Measurements from ENCODE around the gene PMFBP1.

DNA sequence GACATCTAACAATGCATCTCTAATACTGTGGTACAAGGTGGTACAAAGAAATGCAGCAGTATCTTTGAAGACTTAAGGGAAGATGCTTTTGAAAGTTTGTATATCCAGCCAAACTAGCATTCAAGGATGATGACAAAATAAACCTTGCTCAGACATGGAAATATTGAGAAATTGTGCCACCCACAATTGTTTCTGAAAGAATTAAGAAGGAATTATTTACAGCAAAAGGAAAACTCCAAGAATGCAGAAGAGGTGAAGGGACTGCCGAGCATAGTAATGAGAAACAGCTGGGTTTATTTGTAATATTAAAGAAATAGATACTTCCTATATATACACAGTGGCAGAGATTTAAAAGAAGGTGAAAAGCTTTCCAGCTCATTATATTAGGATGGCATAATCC, 29.5 kb downstream of the PMFBP1 start:
- TF ChIP-seq, protein P1, sequence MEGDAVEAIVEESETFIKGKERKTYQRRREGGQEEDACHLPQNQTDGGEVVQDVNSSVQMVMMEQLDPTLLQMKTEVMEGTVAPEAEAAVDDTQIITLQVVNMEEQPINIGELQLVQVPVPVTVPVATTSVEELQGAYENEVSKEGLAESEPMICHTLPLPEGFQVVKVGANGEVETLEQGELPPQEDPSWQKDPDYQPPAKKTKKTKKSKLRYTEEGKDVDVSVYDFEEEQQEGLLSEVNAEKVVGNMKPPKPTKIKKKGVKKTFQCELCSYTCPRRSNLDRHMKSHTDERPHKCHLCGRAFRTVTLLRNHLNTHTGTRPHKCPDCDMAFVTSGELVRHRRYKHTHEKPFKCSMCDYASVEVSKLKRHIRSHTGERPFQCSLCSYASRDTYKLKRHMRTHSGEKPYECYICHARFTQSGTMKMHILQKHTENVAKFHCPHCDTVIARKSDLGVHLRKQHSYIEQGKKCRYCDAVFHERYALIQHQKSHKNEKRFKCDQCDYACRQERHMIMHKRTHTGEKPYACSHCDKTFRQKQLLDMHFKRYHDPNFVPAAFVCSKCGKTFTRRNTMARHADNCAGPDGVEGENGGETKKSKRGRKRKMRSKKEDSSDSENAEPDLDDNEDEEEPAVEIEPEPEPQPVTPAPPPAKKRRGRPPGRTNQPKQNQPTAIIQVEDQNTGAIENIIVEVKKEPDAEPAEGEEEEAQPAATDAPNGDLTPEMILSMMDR (IDR thresholded peaks at IDR 0.05; ENCODE audit: insufficient read depth, low read length) = no peak
- no peak for TF ChIP-seq POLR2AphosphoS5 (IDR thresholded peaks at IDR 0.05; ENCODE audit: low read depth)
- TF ChIP-seq, protein P2, sequence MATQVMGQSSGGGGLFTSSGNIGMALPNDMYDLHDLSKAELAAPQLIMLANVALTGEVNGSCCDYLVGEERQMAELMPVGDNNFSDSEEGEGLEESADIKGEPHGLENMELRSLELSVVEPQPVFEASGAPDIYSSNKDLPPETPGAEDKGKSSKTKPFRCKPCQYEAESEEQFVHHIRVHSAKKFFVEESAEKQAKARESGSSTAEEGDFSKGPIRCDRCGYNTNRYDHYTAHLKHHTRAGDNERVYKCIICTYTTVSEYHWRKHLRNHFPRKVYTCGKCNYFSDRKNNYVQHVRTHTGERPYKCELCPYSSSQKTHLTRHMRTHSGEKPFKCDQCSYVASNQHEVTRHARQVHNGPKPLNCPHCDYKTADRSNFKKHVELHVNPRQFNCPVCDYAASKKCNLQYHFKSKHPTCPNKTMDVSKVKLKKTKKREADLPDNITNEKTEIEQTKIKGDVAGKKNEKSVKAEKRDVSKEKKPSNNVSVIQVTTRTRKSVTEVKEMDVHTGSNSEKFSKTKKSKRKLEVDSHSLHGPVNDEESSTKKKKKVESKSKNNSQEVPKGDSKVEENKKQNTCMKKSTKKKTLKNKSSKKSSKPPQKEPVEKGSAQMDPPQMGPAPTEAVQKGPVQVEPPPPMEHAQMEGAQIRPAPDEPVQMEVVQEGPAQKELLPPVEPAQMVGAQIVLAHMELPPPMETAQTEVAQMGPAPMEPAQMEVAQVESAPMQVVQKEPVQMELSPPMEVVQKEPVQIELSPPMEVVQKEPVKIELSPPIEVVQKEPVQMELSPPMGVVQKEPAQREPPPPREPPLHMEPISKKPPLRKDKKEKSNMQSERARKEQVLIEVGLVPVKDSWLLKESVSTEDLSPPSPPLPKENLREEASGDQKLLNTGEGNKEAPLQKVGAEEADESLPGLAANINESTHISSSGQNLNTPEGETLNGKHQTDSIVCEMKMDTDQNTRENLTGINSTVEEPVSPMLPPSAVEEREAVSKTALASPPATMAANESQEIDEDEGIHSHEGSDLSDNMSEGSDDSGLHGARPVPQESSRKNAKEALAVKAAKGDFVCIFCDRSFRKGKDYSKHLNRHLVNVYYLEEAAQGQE (IDR thresholded peaks at IDR 0.05; ENCODE audit: insufficient replicate concordance, low read depth) = no peak

All from HL-60 (cell line).